ENCODE results near the gene ATP6V0C. TPM values are rescaled to one million over a fixed set of nuclear protein-coding genes. Genes with fewer than 3 reads are reported as not detected.

The ATP6V0C gene
- total and polyA plus RNA-seq, 2 of the 13 experiments (the other 11 are each of a cell fraction or from before 2014, with no cell fraction given), result 10.4 to 20.1 TPM

- TF ChIP-seq ZNF160 (CRISPR knock-in tag; IDR thresholded peaks at IDR 0.05) (peak; percentile 59; the same call in 1 of the 2 replicates), ZNF33B (CRISPR knock-in tag; IDR thresholded peaks at IDR 0.05) (0 out of 2 replicates have a peak, but pooled peaks have one; percentile 29), ZNF749 (CRISPR knock-in tag; IDR thresholded peaks at IDR 0.05; ENCODE audit: borderline replicate concordance) (no peak), CCAR2 (optimal IDR thresholded peaks at IDR 0.05; ENCODE audit: low read depth, low read length) (no peak), ZNF883 (CRISPR knock-in tag; IDR thresholded peaks at IDR 0.05; ENCODE audit: not compliant biosample characterization) (no peak), FOXC1 (CRISPR knock-in tag; IDR thresholded peaks at IDR 0.05; ENCODE audit: borderline replicate concordance) (peak; percentile 37; the same call in 1 of the 2 replicates), RXRB (CRISPR knock-in tag; IDR thresholded peaks at IDR 0.05; ENCODE audit: borderline replicate concordance) (peak; percentile 85; the same call in 1 of the 2 replicates), SUZ12 (IDR thresholded peaks at IDR 0.05; ENCODE audit: low read depth, low read length) (no peak), KDM2A (CRISPR knock-in tag; IDR thresholded peaks at IDR 0.05; ENCODE audit: borderline replicate concordance, low read depth) (no peak; the same call in 1 of the 2 replicates), ZNF552 (CRISPR knock-in tag; IDR thresholded peaks at IDR 0.05; ENCODE audit: borderline replicate concordance) (no peak), THAP9 (CRISPR knock-in tag; IDR thresholded peaks at IDR 0.05; ENCODE audit: borderline replicate concordance) (peak; percentile 35; the same call in 1 of the 2 replicates), MTA3 (CRISPR knock-in tag; IDR thresholded peaks at IDR 0.05) (no peak), TCF12 (IDR thresholded peaks at IDR 0.05) (no peak), TCF12 (CRISPR knock-in tag; IDR thresholded peaks at IDR 0.05) (peak; percentile 58; the same call in 1 of the 2 replicates), SALL1 (CRISPR knock-in tag; IDR thresholded peaks at IDR 0.05) (peak; percentile 90), PCBP2 (optimal IDR thresholded peaks at IDR 0.05; ENCODE audit: low read depth, low read length, poor library complexity, severe bottlenecking) (no peak), ZSCAN22 (CRISPR knock-in tag; IDR thresholded peaks at IDR 0.05) (no peak), ZMYM3 (CRISPR knock-in tag; IDR thresholded peaks at IDR 0.05) (peak; percentile 15; the same call in 1 of the 2 replicates), ZBTB37 (CRISPR knock-in tag; IDR thresholded peaks at IDR 0.05) (no peak), TGIF2 (CRISPR knock-in tag; IDR thresholded peaks at IDR 0.05) (no peak; the same call in 1 of the 2 replicates)
- TF ChIP-seq, protein P1, sequence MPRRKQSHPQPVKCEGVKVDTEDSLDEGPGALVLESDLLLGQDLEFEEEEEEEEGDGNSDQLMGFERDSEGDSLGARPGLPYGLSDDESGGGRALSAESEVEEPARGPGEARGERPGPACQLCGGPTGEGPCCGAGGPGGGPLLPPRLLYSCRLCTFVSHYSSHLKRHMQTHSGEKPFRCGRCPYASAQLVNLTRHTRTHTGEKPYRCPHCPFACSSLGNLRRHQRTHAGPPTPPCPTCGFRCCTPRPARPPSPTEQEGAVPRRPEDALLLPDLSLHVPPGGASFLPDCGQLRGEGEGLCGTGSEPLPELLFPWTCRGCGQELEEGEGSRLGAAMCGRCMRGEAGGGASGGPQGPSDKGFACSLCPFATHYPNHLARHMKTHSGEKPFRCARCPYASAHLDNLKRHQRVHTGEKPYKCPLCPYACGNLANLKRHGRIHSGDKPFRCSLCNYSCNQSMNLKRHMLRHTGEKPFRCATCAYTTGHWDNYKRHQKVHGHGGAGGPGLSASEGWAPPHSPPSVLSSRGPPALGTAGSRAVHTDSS (CRISPR knock-in tag; conservative IDR thresholded peaks at IDR 0.05), result no peak
- TF ChIP-seq, protein P2, sequence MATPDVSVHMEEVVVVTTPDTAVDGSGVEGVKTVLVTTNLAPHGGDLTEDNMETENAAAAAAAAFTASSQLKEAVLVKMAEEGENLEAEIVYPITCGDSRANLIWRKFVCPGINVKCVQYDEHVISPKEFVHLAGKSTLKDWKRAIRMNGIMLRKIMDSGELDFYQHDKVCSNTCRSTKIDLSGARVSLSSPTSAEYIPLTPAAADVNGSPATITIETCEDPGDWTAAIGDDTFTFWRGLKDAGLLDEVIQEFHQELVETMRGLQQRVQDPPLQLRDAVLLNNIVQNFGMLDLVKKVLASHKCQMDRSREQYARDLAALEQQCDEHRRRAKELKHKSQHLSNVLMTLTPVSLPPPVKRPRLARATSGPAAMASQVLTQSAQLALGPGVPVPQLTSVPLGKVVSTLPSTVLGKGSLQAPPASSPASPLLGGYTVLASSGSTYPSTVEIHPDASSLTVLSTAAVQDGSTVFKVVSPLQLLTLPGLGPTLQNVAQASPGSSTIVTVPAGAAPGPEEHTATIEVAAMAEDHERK (CRISPR knock-in tag; IDR thresholded peaks at IDR 0.05; ENCODE audit: low read depth), result no peak
Observed at GRCh38 chr16:2484898-2485508, 28.7 kb upstream of the ATP6V0C start (continued).
